Measurements from ENCODE around the gene UBE2R2.

The UBE2R2 gene

GRCh38 chr9:33932078-33932807 is 115.3 kb downstream of the UBE2R2 start:
- no peak overlapping the region for H3K4me3 ChIP-seq (ENCODE audit: low read length)
- no peak for TF ChIP-seq CTCF (conservative IDR thresholded peaks at IDR 0.05; ENCODE audit: low read length)
- no peak for DNase-seq (ENCODE audit: low read depth)

GRCh38 chr9:33934188-33934878 is 117.4 kb downstream of the UBE2R2 start:
- TF ChIP-seq CTCF (conservative IDR thresholded peaks at IDR 0.05; ENCODE audit: low read length): no peak
- no peak for DNase-seq (ENCODE audit: low read depth)
- H3K4me3 ChIP-seq (ENCODE audit: low read length): no peak overlapping the region

GRCh38 chr9:33939924-33940874 is 123.2 kb downstream of the UBE2R2 start:
- no peak for TF ChIP-seq CTCF (conservative IDR thresholded peaks at IDR 0.05; ENCODE audit: low read length)
- no peak overlapping the region for H3K4me3 ChIP-seq (ENCODE audit: low read length)
- DNase-seq (ENCODE audit: low read depth): no peak

- peak; percentile 69 for DNase-seq (ENCODE audit: low read depth)
- peak; percentile 60 for TF ChIP-seq CTCF (conservative IDR thresholded peaks at IDR 0.05; ENCODE audit: low read length)
- no peak overlapping the region for H3K4me3 ChIP-seq (ENCODE audit: low read length)
Measured at GRCh38 chr9:33942471-33943083, 125.6 kb downstream of the UBE2R2 start.

- DNase-seq (ENCODE audit: low read depth): no peak
- no peak for TF ChIP-seq CTCF (conservative IDR thresholded peaks at IDR 0.05; ENCODE audit: low read length)
- H3K4me3 ChIP-seq (ENCODE audit: low read length): no peak overlapping the region
Measured at GRCh38 chr9:33943389-33943788, 126.4 kb downstream of the UBE2R2 start.

GRCh38 chr9:33946779-33947535 is 130.0 kb downstream of the UBE2R2 start:
- H3K4me3 ChIP-seq (ENCODE audit: low read length): no peak overlapping the region
- DNase-seq (ENCODE audit: low read depth): peak; percentile 99
- TF ChIP-seq CTCF (conservative IDR thresholded peaks at IDR 0.05; ENCODE audit: low read length): no peak
